GM19099 (cell line): Measurements from ENCODE around the gene EIF3B.

Source experiments
- POLR2A ChIP-seq: IDR thresholded peaks from 3 replicates; pipeline ENCODE4 v1.6.1; 2011; ENCODE audit warnings: low read depth; ENCODE audit not compliant: insufficient read length; ENCODE audit errors: extremely low read depth

Gene EIF3B

GRCh38 chr7:2371329-2371728 lies 16.7 kb downstream of the EIF3B start:
- no peak for TF ChIP-seq POLR2A

GRCh38 chr7:2372724-2373123 lies 18.1 kb downstream of the EIF3B start:
- TF ChIP-seq POLR2A: no peak

- TF ChIP-seq POLR2A: no peak
These were observed 18.5 kb downstream of the EIF3B start for GRCh38 chr7:2373124-2373556.

GRCh38 chr7:2373646-2374045 lies 19.0 kb downstream of the EIF3B start:
- no peak for TF ChIP-seq POLR2A

- no peak for TF ChIP-seq POLR2A
These were observed 19.8 kb downstream of the EIF3B start for GRCh38 chr7:2374401-2374800.

DNA sequence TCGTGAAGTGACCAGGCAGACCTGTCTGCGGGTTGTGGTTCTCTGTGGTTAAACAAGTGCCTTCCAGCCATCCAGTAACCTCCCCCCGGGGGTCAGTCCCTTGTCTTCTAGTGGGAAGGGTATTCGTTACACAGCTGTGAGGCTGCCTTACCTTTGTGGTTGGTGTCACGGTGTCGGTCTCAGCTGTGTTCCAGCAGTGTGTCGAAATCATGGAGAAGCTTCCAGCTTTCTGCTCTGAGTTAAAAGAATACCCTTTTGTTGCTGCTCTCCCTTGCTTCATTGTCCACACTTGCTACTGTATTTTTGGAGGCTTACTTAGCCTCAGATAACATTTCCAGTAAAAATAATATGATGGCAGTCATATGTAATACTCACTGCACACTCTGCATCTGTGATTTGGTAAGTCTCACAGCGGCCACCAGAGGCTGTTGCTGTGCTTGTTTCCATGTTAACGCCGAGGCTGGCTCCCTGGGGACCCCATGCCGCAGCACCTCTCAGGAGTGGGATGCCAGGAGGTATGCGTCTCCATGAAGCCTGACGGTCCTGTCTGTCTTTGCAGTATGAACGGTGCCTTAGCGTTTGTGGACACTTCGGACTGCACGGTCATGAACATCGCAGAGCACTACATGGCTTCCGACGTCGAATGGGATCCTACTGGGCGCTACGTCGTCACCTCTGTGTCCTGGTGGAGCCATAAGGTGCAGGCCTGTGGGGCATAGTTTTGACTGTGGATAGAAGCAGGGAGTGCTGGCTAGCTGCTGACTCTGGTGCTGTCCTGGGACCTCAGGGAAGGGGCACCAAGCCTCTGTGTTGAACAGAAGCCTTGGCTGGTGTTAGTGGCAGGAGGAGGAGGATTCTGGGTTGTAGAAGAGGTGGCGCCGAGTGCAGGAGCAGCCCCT lies 20.5 kb downstream of the EIF3B start:
- TF ChIP-seq POLR2A: no peak

DNA sequence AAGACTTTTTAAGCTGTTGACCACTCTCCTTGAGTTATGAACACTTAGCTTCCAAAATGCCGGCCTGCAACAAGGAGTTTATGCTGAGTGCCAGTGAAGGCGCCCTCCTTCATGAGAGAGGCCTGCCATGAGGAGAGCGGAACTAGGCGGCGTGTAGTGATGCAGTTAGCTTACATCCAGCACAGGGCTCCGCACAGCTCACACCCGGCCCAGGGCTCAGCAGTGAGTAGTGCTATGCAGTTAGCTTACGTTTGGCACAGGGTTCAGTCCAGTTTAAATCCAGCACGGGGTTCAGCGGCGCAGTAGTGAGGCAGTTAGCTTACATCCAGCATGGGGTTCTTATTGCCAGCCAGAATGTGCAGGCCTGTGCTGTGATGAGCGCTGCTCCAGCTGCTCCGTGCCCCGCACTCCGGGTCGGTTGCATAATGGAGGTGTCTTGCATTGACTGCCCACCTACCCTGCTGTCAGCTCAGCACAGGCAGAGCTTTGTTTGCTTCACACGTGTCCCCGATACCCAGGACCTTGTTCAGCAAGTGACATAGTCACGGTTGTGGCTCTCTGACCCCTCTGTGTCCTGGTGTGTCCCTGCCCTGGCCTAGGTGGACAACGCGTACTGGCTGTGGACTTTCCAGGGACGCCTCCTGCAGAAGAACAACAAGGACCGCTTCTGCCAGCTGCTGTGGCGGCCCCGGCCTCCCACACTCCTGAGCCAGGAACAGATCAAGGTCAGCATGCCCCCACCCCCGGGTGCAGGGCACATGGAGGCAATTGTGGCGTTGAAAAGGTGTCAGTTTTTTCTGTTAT lies 21.9 kb downstream of the EIF3B start:
- TF ChIP-seq POLR2A: no peak

- TF ChIP-seq POLR2A: no peak
These were observed 24.5 kb downstream of the EIF3B start for GRCh38 chr7:2379161-2379560.

GRCh38 chr7:2379821-2380450 lies 25.3 kb downstream of the EIF3B start:
- TF ChIP-seq POLR2A: no peak

DNA sequence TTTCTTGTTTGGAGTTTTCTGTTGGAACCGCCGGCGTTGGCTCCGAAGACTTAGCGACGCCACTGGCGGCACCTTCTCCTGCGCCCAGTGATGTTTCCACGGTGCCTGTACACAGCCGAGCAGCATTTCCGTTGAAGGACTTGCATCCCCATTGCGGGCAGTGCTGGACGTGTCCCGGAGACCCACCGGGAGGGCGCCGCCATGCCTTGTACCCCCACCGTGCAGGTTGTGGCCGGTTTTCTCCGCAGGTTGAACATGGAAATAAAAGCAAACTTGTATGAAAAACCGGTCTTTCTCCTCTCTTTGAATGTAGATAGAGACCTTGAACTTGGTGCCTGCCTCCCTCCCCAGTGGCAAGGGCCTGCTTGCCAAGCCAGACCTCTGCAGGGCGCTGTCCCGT lies 25.8 kb downstream of the EIF3B start:
- TF ChIP-seq POLR2A: no peak

DNA sequence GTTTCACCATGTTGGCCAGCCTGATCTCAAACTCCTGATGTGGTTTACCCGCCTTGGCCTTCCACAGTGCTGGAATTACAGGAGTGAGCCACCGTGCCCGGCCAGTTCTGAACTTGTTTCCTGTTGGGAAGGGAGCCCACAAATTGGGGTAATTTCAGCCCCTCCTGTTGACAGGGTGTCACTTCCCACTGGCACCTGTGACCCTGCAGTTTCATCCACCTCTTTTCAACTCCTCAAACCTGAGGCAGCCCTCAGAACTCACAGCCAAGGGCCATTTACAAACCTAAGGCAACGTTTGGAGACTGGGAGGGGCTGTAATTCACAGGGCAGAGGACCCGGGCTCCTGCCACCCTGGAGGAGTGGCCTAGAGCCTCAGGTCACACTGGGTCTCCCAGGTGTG lies 26.6 kb downstream of the EIF3B start:
- TF ChIP-seq POLR2A: no peak

DNA sequence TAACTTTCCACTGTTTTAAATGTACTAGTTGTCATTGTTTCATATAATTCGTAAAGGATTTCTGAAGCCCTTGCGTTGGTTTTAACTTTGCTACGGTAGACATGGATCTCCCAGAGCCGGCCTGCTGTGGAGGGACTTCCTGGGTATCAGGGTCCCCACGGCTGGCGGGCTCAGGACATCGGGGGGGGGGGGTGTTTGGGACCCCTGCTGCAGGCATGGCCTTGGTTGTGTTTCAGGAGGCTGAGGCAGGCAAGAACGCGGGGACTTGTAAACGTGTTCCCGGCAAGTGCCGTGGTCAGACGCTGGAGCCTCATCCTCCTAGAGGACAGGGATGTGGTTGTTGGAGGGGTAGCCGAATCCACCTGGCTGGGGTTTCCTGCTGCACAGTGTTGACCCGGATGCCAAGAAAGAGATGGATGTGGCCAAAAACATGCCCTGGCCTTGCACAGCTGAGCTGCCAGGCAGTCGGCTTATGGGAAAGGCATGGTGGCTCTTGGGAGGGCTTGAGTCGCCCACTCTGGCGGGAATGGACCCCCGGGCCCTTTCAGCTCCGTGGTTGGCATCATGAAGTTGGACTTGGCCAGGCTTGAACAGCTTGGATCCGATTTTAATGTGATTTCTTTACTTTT lies 27.4 kb downstream of the EIF3B start:
- no peak for TF ChIP-seq POLR2A

DNA sequence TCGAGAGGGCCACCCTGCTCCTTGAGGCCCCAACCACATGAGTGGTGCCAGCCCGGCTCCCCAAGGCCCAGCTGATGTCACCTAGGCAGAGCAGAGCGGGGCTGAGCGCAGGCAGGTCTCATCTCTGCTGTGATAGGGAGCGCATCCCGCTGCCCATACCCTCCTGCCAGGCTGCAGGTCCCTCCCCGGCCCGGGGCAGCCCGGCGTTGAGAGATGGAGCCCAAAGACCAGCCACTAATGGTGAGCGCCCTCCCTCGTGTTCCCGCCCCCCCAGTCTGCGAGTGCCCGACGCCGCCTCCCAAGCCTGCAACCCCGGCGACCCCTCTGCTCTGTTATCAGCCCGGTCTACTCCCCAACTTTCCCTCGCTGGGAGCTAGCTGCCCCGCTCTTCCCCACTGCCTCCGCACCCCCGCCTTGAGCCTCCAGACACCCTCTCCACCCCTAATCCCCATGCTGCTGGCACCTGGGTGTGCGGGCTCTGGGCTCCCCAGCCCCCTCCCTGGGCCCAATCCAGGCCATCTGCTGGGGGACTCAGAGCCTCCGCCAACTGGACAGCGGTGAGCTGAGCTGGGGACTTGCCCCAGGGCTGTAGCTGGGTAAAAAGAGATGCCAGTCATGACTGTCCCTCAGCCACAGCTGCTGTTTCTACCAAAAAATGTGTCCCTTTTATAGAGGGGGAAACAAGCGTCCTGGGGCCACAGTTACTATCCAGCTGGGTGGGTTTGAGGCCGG lies 29.1 kb downstream of the EIF3B start:
- TF ChIP-seq POLR2A: no peak
